ENCODE data around the gene ACADM. TPM values are rescaled to one million over a fixed set of nuclear protein-coding genes. Genes with fewer than 3 reads are reported as not detected.
"Not testable (repeated sequence)": the region's sequence is repeated elsewhere in the genome, so short reads cannot be mapped to it uniquely, and the experiment has no call there.

The ACADM gene
- total RNA-seq, 2 experiments from 2014 or later = 33.9 to 40.7 TPM

DNA sequence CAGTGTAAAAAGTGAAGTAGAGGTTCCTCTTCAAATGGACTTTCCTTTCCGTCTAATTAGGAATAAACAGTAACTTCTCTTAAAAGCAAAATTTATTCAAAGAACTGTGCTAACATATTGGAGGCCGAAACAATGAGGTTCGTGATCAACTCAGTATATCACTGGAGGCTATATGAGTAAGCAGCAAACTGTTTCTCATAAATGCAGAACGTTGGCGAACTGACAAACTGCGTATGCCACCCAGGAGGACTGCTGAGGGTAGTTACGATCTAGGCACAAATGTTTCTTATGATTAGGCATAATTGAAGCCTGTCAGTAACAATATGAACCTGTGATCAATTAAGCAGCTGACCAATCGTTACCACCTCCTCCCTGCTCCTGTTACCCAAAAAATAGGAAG is 2.3 kb upstream of the ACADM start:
- H3K27me3 Mint-ChIP-seq; H3K9me3 Mint-ChIP-seq; CTCF ChIA-PET; H3K27ac Mint-ChIP-seq; H3K4me3 Mint-ChIP-seq; POLR2A ChIA-PET; H3K36me3 Mint-ChIP-seq (ENCODE audit: low read depth); DNase-seq: not testable (repeated sequence)
- H3K4me1 Mint-ChIP-seq = peaks cover 38% of the 10 kb centered on the region

DNA sequence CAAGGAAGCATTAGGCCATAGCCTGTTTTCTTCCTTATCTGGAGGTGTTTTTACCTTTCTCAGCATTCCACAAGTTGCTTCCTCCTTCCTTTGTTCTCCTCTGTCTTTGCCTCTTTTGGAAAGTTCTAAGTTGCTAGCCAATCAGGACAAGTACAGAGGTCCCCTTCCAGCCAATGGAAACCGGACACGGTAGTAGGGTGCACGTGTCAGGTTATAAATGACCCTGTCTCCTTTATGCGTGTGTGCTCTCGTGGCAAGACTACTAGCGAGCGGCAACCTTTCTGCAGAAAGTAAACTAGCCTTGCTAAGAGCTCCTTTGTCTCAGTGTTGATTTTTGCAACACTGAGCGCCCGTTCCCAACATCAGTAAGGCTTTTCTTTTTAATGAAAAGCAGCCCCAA is 1.5 kb upstream of the ACADM start:
- Mint-ChIP-seq H3K27me3 (no peaks in the 10 kb centered on the region), H3K4me1 (peaks cover 42% of the 10 kb centered on the region), H3K27ac (peak overlapping the region; percentile 98), H3K4me3 (peak overlapping the region; percentile 100), H3K9me3 (no peaks in the 10 kb centered on the region), H3K36me3 (ENCODE audit: low read depth) (peaks cover 2% of the 10 kb centered on the region)
- POLR2A ChIA-PET = no interaction called here
- DNase-seq = no peak
- CTCF ChIA-PET = no interaction called here

DNA sequence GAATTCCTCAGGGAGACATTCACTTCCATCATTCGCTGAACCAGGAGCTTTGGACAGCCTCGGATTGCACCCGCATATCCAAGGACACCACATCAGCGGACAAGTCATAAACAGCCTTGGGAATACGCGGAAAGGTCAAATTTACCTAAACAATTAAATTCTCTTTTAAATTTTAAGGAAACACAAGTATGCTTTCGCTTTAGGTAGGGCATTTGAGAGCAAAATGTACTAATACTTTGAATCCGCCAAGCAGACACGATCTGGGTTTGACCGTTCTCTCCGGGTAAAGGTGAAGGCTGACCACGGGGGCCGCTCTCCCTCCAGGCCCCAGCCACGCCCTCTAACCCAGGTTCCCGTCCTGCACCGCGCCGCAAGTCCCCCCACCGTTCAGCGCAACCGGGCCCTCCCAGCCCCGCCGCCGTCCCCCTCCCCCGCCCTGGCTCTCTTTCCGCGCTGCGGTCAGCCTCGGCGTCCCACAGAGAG is 479 bp upstream of the ACADM start:
- peaks cover 2% of the 10 kb centered on the region for H3K36me3 Mint-ChIP-seq (ENCODE audit: low read depth)
- peak overlapping the region; percentile 100 for H3K4me3 Mint-ChIP-seq
- peak overlapping the region; percentile 98 for H3K27ac Mint-ChIP-seq
- CTCF ChIA-PET = no interaction called here
- DNase-seq = peak; percentile 71
- POLR2A ChIA-PET = no interaction called here
- no peaks in the 10 kb centered on the region for H3K27me3 Mint-ChIP-seq
- H3K4me1 Mint-ChIP-seq = peaks cover 42% of the 10 kb centered on the region
- H3K9me3 Mint-ChIP-seq = no peaks in the 10 kb centered on the region

DNA sequence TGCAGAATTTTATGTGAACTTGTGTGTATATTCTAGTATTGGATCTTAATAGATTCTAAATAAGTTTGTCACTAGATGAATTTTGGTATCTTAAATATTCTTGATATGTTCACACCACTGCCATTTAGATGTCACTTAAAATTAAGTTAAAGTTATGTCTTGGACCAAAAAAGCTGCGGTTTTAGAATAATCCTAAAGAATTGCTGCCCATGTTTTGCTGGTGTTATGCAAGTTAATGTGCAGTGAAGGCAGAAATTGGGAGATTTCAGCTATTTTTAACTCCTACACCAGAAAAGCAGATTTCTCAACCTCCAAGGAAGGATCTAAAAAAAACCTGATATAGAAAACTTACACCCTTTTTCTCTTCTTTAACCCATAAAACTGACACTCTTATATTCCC is 757 bp downstream of the ACADM start:
- Mint-ChIP-seq H3K36me3 (ENCODE audit: low read depth) (peaks cover 5% of the 10 kb centered on the region), H3K9me3 (no peaks in the 10 kb centered on the region), H3K4me3 (peak overlapping the region; percentile 100), H3K27ac (peak overlapping the region; percentile 98), H3K4me1 (peaks cover 44% of the 10 kb centered on the region), H3K27me3 (no peaks in the 10 kb centered on the region)
- DNase-seq = no peak
- ChIA-PET POLR2A (no interaction called here), CTCF (no interaction called here)

DNA sequence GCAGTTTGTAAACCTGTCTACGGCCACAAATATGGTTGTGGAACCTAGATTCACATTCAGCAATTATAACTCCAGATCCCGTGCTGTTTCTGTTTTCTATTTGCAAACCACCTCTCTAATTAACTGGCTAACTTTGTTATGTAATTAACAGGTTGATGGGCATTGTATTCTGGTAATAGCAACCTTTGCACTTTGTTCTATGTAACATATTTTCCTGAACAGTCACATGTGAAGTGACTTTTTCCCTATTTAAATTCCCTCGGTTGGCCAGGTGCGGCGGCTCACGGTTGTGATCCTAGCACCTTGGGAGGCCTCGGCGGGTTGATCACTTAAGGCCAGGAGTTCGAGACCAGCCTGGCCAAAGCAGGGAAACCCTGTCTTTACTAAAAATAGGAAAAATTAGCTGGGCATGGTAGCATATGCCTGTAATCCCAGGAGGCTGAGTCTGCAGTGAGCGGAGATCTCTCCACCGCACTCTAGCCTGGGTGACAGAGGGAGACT is 1.4 kb downstream of the ACADM start:
- ChIA-PET CTCF (no interaction called here), POLR2A (no interaction called here)
- peaks cover 8% of the 10 kb centered on the region for H3K36me3 Mint-ChIP-seq (ENCODE audit: low read depth)
- DNase-seq = no peak
- no peak overlapping the region for H3K27ac Mint-ChIP-seq
- H3K4me3 Mint-ChIP-seq = peak overlapping the region; percentile 100
- H3K4me1 Mint-ChIP-seq = peaks cover 40% of the 10 kb centered on the region
- H3K27me3 Mint-ChIP-seq = no peaks in the 10 kb centered on the region
- H3K9me3 Mint-ChIP-seq = no peaks in the 10 kb centered on the region

DNA sequence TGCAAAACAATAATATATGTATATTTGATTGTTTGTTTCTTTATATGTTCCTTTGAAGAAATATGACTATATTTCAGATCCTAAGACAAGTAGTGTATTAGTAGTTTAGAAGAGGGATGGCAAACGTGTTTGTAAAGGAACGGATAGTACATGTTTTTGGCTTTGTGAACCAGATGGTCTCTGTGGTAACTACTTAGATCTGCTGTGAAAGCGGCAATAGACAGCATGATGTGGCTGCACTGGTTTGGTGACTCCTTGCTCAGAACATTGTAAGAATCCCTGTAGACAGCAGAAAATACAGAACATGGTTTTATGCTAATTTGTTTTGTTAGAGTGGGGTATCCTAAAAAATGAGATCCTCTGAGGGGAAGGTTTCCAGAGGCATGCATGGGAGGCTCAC is 3.1 kb downstream of the ACADM start:
- Mint-ChIP-seq H3K4me1 (peaks cover 34% of the 10 kb centered on the region), H3K9me3 (no peaks in the 10 kb centered on the region), H3K4me3 (no peak overlapping the region), H3K36me3 (ENCODE audit: low read depth) (peaks cover 16% of the 10 kb centered on the region), H3K27me3 (no peaks in the 10 kb centered on the region), H3K27ac (no peak overlapping the region)
- ChIA-PET POLR2A (no interaction called here), CTCF (no interaction called here)
- DNase-seq = no peak

DNA sequence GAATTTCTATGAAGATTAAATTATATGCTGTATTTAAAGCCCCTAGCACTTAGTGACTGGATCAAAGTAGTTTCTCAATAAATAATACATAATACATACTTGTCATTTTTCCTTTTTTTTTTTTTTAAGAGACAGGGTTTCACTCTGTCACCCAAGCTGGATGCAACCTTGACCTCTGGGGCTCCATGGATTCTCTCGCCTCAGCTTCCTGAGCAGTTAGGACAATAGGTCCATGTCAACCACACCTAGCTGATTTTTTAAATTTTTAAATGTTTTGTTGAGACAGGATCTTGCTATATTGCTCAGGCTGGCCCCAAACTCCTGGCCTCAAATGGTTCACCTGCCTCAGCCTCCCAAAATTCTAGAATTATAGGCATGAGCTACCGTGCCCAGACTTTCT is 5.9 kb downstream of the ACADM start:
- Mint-ChIP-seq H3K27me3 (no peaks in the 10 kb centered on the region), H3K36me3 (ENCODE audit: low read depth) (peaks cover 34% of the 10 kb centered on the region), H3K4me1 (peaks cover 22% of the 10 kb centered on the region), H3K9me3 (no peaks in the 10 kb centered on the region), H3K27ac (no peak overlapping the region), H3K4me3 (no peak overlapping the region)
- CTCF ChIA-PET = no interaction called here
- DNase-seq = no peak
- POLR2A ChIA-PET = no interaction called here

DNA sequence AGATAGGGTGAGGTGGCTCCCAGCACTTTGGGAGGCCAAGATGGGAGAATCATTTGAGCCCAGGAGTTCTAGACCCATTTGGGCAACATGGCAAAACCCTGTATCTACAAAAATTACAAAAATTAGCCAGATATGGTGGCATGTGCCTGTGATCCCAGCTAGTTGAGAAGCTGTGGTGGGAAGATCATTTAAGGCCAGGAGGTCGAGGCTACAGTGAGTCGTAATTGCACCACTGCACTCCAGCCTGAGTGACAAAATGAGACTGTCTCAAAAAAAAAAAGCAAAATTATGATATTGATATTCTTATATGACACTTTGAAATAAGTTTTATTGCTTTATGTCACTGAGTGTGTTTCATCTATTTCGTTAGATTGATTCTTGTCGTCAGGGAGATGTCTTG is 7.4 kb downstream of the ACADM start:
- peaks cover 36% of the 10 kb centered on the region for H3K36me3 Mint-ChIP-seq (ENCODE audit: low read depth)
- H3K4me3 Mint-ChIP-seq = no peak overlapping the region
- H3K27ac Mint-ChIP-seq = no peak overlapping the region
- POLR2A ChIA-PET = no interaction called here
- DNase-seq = no peak
- peaks cover 8% of the 10 kb centered on the region for H3K4me1 Mint-ChIP-seq
- CTCF ChIA-PET = interaction anchor here (0.7 kb wide), 1 partner anchor 65 kb away, joined by 4 read pairs; no protein-coding TSS in a partner anchor
- no peaks in the 10 kb centered on the region for H3K9me3 Mint-ChIP-seq
- H3K27me3 Mint-ChIP-seq = no peaks in the 10 kb centered on the region

DNA sequence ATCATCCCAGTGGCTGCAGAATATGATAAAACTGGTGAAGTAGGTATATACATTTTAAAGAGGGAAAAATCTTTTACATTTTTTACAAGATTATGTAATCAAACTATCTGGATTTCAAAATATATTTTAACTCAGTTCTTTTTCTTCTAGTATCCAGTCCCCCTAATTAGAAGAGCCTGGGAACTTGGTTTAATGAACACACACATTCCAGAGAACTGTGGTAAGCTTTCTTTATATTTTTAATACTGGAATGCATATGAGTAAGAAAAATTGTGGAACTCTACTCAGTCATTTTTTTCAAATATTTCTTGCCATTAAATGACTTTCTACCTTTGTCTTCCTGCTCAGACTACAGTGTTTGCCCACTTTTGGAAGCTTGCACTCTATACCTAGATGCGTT is 8.2 kb downstream of the ACADM start:
- Mint-ChIP-seq H3K9me3 (no peaks in the 10 kb centered on the region), H3K4me1 (peaks cover 4% of the 10 kb centered on the region), H3K36me3 (ENCODE audit: low read depth) (peaks cover 36% of the 10 kb centered on the region), H3K4me3 (no peak overlapping the region), H3K27ac (no peak overlapping the region), H3K27me3 (no peaks in the 10 kb centered on the region)
- ChIA-PET CTCF (interaction anchor here (0.7 kb wide), 1 partner anchor 64 kb away, joined by 4 read pairs; no protein-coding TSS in a partner anchor), POLR2A (no interaction called here)
- DNase-seq = no peak

DNA sequence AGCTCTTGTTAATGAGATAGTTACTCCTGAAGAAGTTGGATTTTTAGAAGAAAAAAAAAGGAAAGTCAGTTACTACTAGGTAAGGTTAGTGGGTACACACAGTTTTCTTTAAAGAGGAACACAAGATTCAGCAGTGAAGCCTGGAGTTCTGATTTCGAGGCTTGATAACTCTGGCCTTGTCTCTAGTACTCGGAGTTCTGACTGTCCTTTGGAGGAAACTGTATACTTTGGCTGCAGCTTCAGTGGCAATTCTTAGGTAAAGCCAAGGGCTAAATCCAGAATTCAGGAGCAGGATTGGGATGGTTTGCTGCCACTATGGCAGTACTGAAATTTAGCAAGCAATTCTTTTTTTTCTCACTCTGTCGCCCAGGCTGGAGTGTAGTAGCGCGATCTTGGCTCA is 9.2 kb downstream of the ACADM start:
- ChIA-PET POLR2A (no interaction called here), CTCF (no interaction called here)
- Mint-ChIP-seq H3K9me3 (no peaks in the 10 kb centered on the region), H3K27me3 (no peaks in the 10 kb centered on the region), H3K36me3 (ENCODE audit: low read depth) (peaks cover 36% of the 10 kb centered on the region), H3K4me3 (no peak overlapping the region), H3K4me1 (peaks cover 2% of the 10 kb centered on the region), H3K27ac (no peak overlapping the region)
- no peak for DNase-seq

DNA sequence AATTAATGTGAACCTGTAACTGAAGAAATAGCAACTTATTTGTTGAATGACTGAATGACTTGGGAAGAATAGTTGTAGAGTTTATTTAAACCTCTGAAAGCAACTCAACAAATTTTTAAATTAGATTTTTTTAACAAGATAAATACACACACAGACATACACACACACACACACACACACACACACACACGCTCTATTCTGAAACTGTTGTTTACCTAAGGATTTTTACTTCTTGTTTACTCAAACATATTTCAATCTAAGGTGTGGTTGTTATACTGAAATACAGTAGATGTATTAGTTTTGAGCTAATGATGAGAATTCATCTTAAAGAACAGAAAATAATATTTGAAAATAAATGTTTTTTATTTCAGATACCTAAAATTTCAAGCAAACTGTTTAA is 11.5 kb downstream of the ACADM start:
- ChIA-PET CTCF (no interaction called here), POLR2A (interaction anchor here (0.6 kb wide), 1 partner anchor 1581 kb away, joined by 6 read pairs; no protein-coding TSS in a partner anchor)
- Mint-ChIP-seq H3K36me3 (ENCODE audit: low read depth) (peaks cover 43% of the 10 kb centered on the region), H3K27me3 (no peaks in the 10 kb centered on the region), H3K9me3 (no peaks in the 10 kb centered on the region), H3K27ac (no peak overlapping the region), H3K4me1 (no peaks in the 10 kb centered on the region), H3K4me3 (no peak overlapping the region)
- no peak for DNase-seq

DNA sequence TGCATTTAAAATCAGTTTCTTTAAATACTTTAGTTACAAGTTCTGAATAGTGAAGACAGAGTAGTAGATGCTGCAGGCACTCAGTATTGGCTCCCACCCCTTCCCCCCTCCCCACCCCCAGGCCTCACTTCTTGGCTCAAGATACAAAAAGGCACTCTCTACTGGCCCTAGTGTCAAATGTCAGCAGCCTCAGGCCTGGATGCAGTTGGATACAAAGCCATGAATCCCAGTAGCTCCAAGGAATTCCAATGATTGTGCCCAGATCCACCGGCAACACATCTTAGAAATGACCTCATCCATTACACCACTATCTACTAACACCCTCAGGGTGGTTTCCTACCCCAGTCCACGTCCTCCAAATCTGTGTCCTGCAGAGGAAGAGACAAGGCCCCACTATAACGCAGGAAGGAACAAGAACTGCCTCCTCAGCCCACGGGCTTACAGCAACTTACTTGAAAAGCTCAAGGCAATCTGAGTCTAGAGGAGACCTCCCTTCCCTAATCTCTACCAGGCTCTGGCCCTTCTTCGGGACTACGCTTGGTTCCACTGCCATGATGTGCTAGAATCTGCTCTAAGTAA is 17.6 kb downstream of the ACADM start:
- no peak overlapping the region for H3K4me3 Mint-ChIP-seq
- no peaks in the 10 kb centered on the region for H3K27me3 Mint-ChIP-seq
- H3K27ac Mint-ChIP-seq = no peak overlapping the region
- ChIA-PET CTCF (no interaction called here), POLR2A (no interaction called here)
- H3K36me3 Mint-ChIP-seq (ENCODE audit: low read depth) = peaks cover 31% of the 10 kb centered on the region
- no peak for DNase-seq
- peaks cover 5% of the 10 kb centered on the region for H3K4me1 Mint-ChIP-seq
- H3K9me3 Mint-ChIP-seq = no peaks in the 10 kb centered on the region

DNA sequence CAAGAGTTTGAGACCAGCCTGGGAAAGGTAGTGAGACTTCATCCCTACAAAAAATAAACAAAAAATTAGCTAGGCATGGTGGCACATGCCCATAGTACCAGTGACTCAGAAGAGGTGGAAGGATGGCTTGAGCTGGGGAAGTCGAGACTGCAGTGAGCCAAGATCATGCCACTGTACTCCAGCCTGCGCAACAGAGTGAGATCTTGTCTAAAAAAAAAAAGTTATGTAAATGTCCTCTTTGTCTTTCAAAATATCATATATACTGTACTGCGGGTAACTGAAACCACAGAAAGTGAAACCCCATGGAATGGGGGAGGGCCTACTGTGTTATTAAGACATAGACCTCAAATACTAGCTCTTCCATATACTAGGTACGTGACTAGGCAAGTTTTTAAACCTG is 20.8 kb downstream of the ACADM start:
- no peaks in the 10 kb centered on the region for H3K9me3 Mint-ChIP-seq
- CTCF ChIA-PET = interaction anchor here (1.0 kb wide), 1 partner anchor 21 kb away, joined by 3 read pairs; no protein-coding TSS in a partner anchor
- no peak overlapping the region for H3K27ac Mint-ChIP-seq
- H3K4me1 Mint-ChIP-seq = peaks cover 5% of the 10 kb centered on the region
- POLR2A ChIA-PET = no interaction called here
- no peak overlapping the region for H3K4me3 Mint-ChIP-seq
- no peaks in the 10 kb centered on the region for H3K27me3 Mint-ChIP-seq
- H3K36me3 Mint-ChIP-seq (ENCODE audit: low read depth) = peaks cover 31% of the 10 kb centered on the region
- DNase-seq = no peak

DNA sequence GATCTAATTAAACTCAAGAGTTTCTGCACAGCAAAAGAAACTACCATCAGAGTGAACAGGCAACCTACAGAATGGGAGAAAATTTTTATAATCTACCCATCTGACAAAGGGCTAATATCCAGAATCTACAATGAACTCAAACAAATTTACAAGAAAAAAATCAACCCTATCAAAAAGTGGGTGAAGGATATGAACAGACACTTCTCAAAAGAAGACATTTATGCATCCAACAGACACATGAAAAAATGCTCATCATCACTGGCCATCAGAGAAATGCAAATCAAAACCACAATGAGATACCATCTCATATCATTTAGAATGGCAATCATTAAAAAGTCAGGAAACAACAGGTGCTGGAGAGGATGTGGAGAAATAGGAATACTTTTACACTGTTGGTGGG is 32.7 kb downstream of the ACADM start:
- POLR2A ChIA-PET, H3K4me1 Mint-ChIP-seq, CTCF ChIA-PET, H3K27ac Mint-ChIP-seq, H3K27me3 Mint-ChIP-seq, DNase-seq, H3K4me3 Mint-ChIP-seq: not testable (repeated sequence)
- Mint-ChIP-seq H3K36me3 (ENCODE audit: low read depth) (peaks cover 55% of the 10 kb centered on the region), H3K9me3 (peaks cover 13% of the 10 kb centered on the region)
